Iris pigment epithelial cell (primary cell): Measurements from ENCODE around the gene HERC2.
A peak's percentile ranks its signal among the peaks of the same experiment; 100 is the strongest.

ENCODE experiments used
- DNase-seq: peaks from one replicate; pipeline ENCODE4 v3.0.0-alpha.2; 2011; ENCODE audit warnings: low read depth

The HERC2 gene

GRCh38 chr15:28112962-28113361, 209.0 kb downstream of the HERC2 start:
- DNase-seq: no peak

DNA sequence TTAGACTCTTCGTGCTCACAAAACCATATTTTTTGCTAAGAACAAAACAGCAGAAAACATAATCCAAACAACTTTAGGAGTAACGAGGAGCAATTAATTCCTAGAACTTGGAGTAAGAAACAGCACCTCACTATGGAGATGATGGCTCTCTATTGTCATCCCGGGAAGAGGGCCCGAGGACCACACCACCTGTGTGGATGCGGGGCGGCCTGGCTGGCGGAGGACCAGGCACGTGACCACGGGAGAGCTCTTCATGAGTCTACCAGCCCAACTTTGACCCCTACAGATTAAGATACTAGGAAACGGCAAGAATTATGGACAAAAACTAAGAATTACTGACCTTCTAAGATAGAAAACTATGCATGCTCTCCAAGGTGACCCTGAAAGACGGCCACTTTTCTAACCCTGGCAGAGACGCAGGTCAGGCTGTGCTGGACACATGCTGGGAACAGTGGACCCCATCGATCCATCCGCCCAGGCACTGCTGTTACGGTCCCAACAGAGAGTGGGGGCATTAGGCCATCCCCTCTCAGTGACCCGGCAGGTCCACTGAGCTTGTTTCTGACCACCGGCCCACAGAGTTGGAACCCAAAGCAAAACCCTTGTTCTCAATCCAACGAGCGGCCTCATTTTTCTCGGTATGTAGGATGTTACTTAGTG, 209.7 kb downstream of the HERC2 start:
- no peak for DNase-seq

GRCh38 chr15:28111543-28111942, 210.4 kb downstream of the HERC2 start:
- DNase-seq: no peak

DNA sequence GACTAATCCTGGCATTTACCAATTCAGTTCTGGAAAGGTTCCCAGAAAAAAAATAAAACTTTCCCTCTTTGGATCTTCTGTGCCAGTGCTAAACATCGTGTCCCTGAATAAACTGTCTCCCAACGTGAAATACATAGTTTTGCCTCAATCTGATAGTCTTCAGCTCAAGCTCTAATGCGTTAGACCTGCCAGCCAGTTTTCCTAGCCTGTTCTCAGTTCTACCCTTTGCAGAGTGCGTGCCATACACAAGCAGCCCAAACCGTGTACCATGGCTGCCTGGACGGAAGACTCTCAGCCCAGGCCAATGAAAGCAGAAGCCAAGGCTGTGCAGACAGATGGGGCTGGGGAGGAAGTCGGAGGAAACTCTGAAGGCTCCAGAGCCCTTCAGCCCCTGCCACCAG, 211.5 kb downstream of the HERC2 start:
- no peak for DNase-seq

- DNase-seq: no peak
Observed at GRCh38 chr15:28109626-28110455, 212.1 kb downstream of the HERC2 start.

DNA sequence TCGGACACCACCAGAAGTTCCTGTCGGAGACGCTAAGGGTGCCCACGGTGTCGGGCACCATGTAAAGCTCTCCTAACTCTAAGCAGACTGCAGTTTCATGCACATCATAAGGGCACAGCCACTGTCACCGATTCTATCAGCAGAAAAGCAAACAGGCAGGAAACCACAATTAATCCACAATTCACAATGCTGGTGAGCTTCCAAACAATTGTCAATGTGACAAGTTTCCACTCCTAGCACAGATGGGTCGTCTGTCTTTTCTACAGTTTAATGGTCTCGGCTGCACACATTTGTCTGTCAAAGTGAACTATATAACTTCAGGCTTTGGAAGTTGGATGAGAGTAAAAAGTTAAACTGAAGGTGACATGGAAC, 214.1 kb downstream of the HERC2 start:
- DNase-seq: no peak

- peak; percentile 38 for DNase-seq
Observed at GRCh38 chr15:28107111-28107903, 214.7 kb downstream of the HERC2 start.

DNA sequence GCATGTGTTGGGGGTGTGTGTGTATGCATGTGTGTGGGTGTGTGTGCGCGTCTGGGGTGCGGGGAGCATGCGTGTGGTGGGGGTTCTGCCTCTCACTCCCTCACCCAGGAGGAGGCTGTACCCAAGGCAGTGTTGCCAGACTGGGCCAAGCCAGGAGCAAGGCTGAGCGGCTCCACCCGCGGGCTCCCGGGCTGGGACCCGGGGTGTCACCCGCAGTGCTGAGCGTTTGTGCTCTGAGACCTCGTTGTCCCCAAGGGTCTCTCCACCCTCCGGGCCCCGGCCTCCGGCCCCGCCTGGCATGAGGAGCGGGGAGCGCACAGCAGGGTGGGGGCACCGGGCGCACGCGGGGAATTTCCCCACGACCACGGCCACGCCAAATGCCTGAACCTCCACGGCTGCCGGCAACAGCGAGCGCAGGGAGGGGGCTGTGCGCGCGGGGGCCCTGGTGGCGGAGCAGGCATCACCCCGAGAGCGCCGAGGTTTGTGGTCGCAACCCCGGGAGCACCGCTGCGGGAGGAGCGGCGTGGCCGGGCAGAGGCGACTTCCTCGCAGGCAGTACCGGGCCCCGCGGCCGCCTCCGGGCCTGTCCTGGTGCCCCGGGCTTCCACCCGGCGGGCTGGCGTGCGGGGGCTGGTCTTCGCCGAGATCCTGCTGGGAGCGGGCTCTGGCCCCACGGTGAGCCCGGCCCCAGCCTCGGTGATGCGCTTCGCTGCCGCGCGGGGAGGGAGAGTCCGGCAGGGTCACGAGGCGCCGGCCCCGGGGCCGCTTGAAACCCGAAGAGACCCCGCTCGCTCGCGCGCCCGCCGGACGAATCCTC, 215.5 kb downstream of the HERC2 start:
- DNase-seq: no peak

DNA sequence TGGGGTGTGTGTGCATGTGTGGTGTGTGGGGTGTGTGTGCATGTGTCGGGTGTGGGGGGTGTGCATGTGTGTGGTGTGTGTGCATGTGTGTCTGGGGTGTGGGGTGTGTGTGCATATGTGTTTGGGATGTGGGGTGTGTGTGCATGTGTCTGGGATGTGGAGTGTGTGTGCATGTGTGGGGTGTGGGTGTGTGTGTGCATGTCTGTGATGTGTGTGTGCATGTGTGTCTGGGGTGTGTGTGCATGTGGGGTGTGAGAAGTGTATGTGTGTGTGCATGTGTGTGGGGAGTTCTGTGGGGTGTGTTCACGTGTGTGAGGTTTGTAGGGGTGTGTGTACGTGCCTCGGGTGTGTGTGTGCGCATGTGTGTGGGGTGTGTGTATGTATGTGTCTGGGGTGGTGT, 216.2 kb downstream of the HERC2 start:
- DNase-seq: no peak

DNA sequence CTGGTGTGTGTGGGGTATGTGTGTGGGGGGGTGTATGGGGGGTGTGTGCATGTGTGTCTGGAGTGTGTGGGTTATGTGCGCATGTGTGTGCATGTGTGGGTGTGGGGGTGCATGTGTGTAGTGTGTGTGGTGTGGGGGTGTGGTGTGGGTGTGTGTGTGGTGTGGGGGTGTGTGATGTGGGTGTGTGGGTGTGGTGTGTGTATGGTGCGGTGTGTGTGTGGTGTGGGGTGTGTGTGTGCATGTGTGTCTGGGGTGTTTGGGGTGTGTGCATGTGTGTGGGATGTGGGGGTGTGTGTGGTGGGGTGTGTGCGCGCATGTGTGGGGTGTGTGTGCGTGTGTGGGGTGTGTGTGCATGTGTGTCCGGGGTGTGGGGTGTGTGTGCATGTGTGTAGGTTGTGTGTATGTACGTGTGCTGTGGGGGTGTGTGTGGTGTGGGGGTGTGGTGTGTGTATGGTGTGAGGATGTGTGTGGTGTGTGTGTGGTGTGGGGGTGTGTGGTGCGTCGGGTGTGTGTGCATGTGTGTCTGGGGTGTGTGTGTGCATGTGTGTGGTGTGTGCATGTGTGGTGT, 216.7 kb downstream of the HERC2 start:
- no peak for DNase-seq

- no peak for DNase-seq
Observed at GRCh38 chr15:28104326-28104725, 217.7 kb downstream of the HERC2 start.

- DNase-seq: no peak
Observed at GRCh38 chr15:28103831-28104230, 218.1 kb downstream of the HERC2 start.

- DNase-seq: no peak
Observed at GRCh38 chr15:28101983-28102441, 220.0 kb downstream of the HERC2 start.

- no peak for DNase-seq
Observed at GRCh38 chr15:28101201-28101600, 220.8 kb downstream of the HERC2 start.

GRCh38 chr15:28100516-28101195, 221.3 kb downstream of the HERC2 start:
- DNase-seq: no peak

DNA sequence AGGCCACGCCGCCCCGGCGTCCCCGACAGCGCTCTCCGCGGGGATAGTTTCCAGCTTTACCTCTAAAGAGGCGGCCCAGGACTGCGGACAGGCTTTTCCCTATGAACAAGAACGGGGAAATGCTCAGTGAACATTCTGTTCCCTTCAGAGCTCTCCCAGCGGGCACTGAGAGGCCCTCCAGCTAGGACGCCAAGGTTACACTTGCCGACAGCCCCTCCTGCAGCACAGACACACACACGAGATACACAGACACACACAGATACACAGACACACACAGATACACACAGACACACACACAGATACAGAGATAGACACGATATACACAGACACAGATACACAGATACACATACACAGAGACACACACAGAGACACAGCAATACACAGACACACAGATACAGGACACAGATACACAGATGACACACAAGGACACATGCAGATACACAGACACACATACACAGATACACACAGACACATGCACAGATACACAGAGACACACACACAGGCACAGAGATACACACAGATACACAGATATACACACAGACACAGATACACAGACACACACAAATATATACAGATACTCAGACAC, 222.3 kb downstream of the HERC2 start:
- DNase-seq: no peak

DNA sequence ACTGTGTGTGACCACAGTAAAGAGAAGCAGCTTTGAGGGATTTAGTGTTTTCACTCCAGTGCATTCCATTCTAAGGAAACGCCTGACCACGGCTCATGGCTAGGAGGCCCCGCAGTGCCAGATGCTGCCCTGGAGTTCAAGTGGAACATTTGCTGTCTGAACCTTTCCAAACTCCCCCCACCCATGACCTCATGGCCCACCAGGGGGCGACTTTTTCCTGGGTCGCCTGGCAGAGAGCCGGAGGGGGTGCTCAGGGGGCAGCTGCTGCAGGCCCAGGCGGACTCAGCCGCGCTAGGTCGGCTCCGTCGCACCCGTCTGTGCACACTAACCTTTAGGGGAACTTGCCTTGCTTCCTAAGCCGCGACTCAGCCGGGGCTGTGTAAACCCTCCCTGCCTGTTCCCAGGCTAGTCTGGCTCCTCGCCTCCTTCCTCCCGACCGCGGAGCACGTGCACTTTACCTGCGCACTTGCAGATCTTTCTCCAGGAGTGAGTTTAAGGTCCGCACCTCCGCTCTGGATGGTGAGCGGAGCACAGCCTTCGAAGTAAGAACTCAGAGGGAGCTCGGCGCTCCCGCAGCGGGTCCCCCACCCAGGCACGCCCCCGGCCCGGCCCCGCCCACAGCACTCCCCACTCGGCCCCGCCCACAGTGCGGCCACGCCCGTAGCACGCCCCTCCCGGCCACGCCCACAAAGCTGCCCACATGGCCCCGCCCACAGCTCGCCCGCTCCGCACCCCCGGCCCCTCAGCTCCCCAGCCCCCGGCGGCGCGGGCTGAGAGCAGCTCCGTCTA, 223.0 kb downstream of the HERC2 start, which contains the start of gene OCA2:
OCA2 (minus strand) TSS at position 550 of the 789 bp plus-strand sequence. CDS start 17,441 bp downstream, outside the sequence.
- peak; percentile 76 for DNase-seq

DNA sequence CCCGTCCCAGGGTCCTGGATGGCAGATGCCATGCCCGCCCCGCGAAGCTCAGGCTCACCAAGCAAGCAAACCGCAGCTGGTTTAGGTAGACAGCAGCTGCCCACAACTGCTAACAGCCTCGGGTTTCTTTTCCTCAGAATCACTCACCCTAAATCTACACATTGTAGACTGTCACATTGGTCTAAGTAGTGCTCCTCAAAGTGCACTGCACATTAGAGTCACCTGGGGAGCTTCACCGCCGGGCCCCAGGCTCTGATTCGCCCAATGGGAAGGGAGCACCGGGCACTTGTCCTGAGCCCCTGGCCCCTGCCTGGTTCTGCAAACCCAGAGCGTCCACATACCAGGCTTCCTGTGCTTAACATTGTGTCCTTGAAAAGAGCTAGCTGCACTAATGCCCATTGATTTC, 223.6 kb downstream of the HERC2 start:
- DNase-seq: no peak

DNA sequence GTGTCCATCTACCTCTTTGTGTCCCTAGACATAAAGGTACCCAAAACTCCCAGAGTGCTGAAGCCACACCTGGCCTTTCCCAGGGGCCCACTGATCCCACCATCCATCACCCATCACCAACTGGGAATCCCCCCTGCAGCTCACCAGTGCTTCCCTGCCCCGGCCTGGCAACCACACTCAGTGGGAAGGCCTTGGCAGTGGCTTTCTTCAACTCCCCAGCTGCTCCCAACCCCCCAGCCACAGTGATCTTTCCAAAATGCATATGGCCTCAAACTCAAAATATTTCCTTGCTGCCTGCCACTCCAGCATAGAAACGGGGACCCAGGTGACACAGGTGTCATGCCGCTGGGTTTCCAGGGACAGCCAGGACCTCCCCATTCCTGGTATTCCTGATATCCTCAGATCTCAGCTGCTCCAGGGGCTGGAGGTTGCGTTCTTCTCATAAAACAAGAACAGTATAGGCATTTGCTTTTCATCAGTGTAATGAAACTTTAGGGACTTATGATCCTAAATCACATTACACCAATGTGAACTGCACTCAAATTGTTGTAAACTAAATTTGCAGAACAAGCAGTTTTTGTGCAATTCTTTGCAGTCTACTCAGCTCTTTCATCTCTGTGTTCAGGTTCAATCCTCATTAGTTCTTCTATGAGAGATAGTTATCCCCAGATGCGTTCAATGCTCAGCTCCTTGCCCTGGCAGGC, 224.2 kb downstream of the HERC2 start:
- no peak for DNase-seq
